Activated CD4-positive, alpha-beta T cell treated with anti-CD3 and anti-CD28 coated beads, Interleukin-2, amount 50 U/mL, for 16 hours (primary cell): Measurements from ENCODE around the gene DMGDH.
"Not testable (repeated sequence)": the region's sequence is repeated elsewhere in the genome, so short reads cannot be mapped to it uniquely, and the experiment has no call there.

Experiments used
- DNase-seq: peaks from one replicate; pipeline ENCODE4 v3.0.0-alpha.2; 2020

The DMGDH gene

GRCh38 chr5:79008362-79008761 lies 61.1 kb downstream of the DMGDH start:
- DNase-seq = no peak

- DNase-seq = no peak
These were observed 61.6 kb downstream of the DMGDH start for GRCh38 chr5:79007872-79008271.

- no peak for DNase-seq
These were observed 63.4 kb downstream of the DMGDH start for GRCh38 chr5:79005936-79006631.

GRCh38 chr5:79005151-79005550 lies 64.3 kb downstream of the DMGDH start:
- no peak for DNase-seq

- no peak for DNase-seq
These were observed 67.1 kb downstream of the DMGDH start for GRCh38 chr5:79002374-79002773.

- no peak for DNase-seq
These were observed 68.0 kb downstream of the DMGDH start for GRCh38 chr5:79001471-79001870.

- DNase-seq = no peak
These were observed 72.4 kb downstream of the DMGDH start for GRCh38 chr5:78997090-78997489.

GRCh38 chr5:78995521-78996007 lies 73.9 kb downstream of the DMGDH start:
- DNase-seq = no peak

GRCh38 chr5:78993165-78993564 lies 76.3 kb downstream of the DMGDH start:
- DNase-seq = no peak

GRCh38 chr5:78992146-78992545 lies 77.3 kb downstream of the DMGDH start:
- no peak for DNase-seq

- DNase-seq = no peak
These were observed 80.4 kb downstream of the DMGDH start for GRCh38 chr5:78989080-78989479.

- peak; percentile 84 for DNase-seq
These were observed 83.7 kb downstream of the DMGDH start for GRCh38 chr5:78985725-78986223.

- peak; percentile 73 for DNase-seq
These were observed 84.3 kb downstream of the DMGDH start, which contains the start of gene ARSB for GRCh38 chr5:78985116-78985724. Gene ARSB (minus strand): TSS chr5:78985310. CDS start chr5:78985248, 62 bp downstream.

GRCh38 chr5:78984439-78985115 lies 84.9 kb downstream of the DMGDH start:
- peak; percentile 86 for DNase-seq

GRCh38 chr5:78983601-78984438 lies 85.7 kb downstream of the DMGDH start:
- DNase-seq = no peak

- not testable (repeated sequence) for DNase-seq
These were observed 86.3 kb downstream of the DMGDH start for GRCh38 chr5:78983194-78983593.

GRCh38 chr5:78979909-78980308 lies 89.6 kb downstream of the DMGDH start:
- DNase-seq = no peak

- DNase-seq = peak; percentile 6
These were observed 90.2 kb downstream of the DMGDH start for GRCh38 chr5:78979117-78979742.

GRCh38 chr5:78975035-78975434 lies 94.4 kb downstream of the DMGDH start:
- no peak for DNase-seq

GRCh38 chr5:78974601-78975000 lies 94.9 kb downstream of the DMGDH start:
- DNase-seq = no peak

- no peak for DNase-seq
These were observed 95.5 kb downstream of the DMGDH start for GRCh38 chr5:78974011-78974410.
